ENCODE results near the gene MSLN. TPM values are rescaled to one million over a fixed set of nuclear protein-coding genes. Genes with fewer than 3 reads are reported as not detected.
A peak's percentile ranks its signal among the peaks of the same experiment; 100 is the strongest.

The MSLN gene
- polyA plus RNA-seq, 1 of the 3 experiments (the other 2 are of a cell fraction) = 0.02 TPM

DNA sequence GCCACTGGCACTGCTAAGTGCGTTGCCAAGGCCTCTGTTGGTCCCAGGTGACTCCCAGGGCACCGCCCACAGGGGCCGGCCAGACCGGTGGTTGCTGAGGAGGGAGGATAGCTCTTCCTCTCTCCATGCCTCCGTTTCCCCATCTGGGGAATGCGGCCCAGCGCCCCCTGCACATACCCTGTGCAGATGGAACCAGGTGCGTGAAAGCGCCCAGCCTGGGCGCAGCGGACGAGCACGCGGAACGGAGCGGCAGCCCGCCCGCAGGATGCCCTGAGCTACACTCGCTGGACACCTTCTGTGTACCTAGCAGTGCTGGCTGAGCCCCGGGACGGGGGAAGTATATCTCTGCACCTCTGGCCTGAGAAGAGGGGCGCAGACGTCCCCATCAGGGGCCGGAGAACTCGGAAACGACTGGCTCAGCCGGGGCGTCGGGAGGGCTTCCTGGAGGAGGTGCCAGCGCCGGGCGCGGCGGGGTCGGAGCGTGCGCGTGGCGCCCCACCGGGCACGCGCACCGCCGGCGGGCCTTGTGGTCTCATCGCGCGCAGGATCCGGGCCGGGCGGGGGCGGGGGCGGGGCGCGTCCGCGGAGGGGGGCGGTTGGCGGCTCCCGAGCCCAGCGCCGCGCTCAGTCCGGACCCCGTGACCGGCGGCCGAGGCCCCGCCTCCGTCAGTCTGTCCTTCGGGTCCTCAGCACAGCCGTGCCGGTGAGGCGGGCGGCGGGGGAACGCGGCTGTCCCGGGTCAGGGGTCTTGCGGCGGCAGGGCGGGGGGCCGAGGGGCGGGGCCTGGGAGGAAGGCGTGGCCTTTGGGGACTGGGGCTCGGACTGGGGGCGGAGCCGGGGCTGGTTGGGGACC, 33.9 kb upstream of the MSLN start, which contains the start of the genes CCDC78 and HAGHL:
Gene CCDC78, minus strand, starts transcription at position 6 of the 853 bp plus-strand sequence. CDS start 76 bp downstream, outside the sequence.
Gene HAGHL, plus strand, starts transcription at position 669 of the 853 bp plus-strand sequence. CDS start 404 bp downstream, outside the sequence.
- H3K4me3 ChIP-seq (ENCODE audit: low read depth in 2 of 2, low read length in 1 of 2) = peak within 1 kb of the TSS; percentile 78 to 82
- H3K9me2 ChIP-seq = no peaks in the 10 kb centered on the region
- peak within 1 kb of the TSS in 1 of 2 experiments; percentile 84; a peak in 2 of 4 replicates for H3K27ac ChIP-seq (ENCODE audit: low read depth in 2 of 2, low read length in 1 of 2)
- H2AFZ ChIP-seq (ENCODE audit: low read depth) = no peak within 1 kb of the TSS
- peak within 1 kb of the TSS; percentile 99 for H3K4me2 ChIP-seq
- H3K27me3 ChIP-seq (ENCODE audit: insufficient read depth) = no peaks in the 10 kb centered on the region
- no peaks in the 10 kb centered on the region for H3K9me3 ChIP-seq
- DNase-seq = peak; percentile 94
- POLR2A ChIA-PET = interaction anchor here (2.6 kb wide), 1 partner anchor 10 kb away, joined by 13 read pairs; the partner anchor contains the start of gene METRN
- H4K20me1 ChIP-seq (ENCODE audit: insufficient read depth) = 0 out of 2 replicates have a peak, but pooled peaks cover 13% of the 10 kb centered on the region
- CTCF ChIA-PET = interaction anchor here (0.9 to 20.3 kb wide), 6 partner anchors 13 to 59 kb away, joined by 3 to 358 read pairs (median 4); partner anchors contain the start of genes ANTKMT, CIAO3, FBXL16 and METRN
- 66% methylated on average over 18 of the region's 88 CpGs for WGBS (ENCODE audit: low lambda C conversion rate)
- peaks cover 0 to 5% of the 10 kb centered on the region in 2 experiments for H3K36me3 ChIP-seq (replicated peaks in 1 of 2; ENCODE audit: control insufficient read depth in 1 of 2, insufficient read depth in 2 of 2, low read length in 1 of 2)
- no peaks in the 10 kb centered on the region; the same call in 1 of the 2 replicates for H3K79me2 ChIP-seq (ENCODE audit: insufficient read depth)
- peaks cover 3 to 25% of the 10 kb centered on the region in 2 experiments; a peak in 2 of 4 replicates for H3K4me1 ChIP-seq (ENCODE audit: control insufficient read depth in 1 of 2, insufficient read depth in 2 of 2, low read depth in 1 of 2, low read length in 1 of 2)
- TF ChIP-seq MXI1 (IDR thresholded peaks at IDR 0.05; ENCODE audit: low read depth, low read length) (no peak), FOSL2 (IDR thresholded peaks at IDR 0.05; ENCODE audit: borderline replicate concordance, low read depth) (no peak), MEF2A (IDR thresholded peaks at IDR 0.05; ENCODE audit: borderline replicate concordance, low read depth) (no peak), GATA2 (CRISPR knock-in tag; IDR thresholded peaks at IDR 0.05) (no peak), ELF1 (IDR thresholded peaks at IDR 0.05) (no peak), NFIC (IDR thresholded peaks at IDR 0.05; ENCODE audit: borderline replicate concordance) (no peak), FOXM1 (IDR thresholded peaks at IDR 0.05; ENCODE audit: low read depth) (no peak), FOXJ3 (CRISPR knock-in tag; IDR thresholded peaks at IDR 0.05) (no peak), YY1 (IDR thresholded peaks at IDR 0.05; ENCODE audit: low read depth) (no peak), RCOR1 (IDR thresholded peaks at IDR 0.05; ENCODE audit: low read length) (no peak), EZH2phosphoT487 (IDR thresholded peaks at IDR 0.05; ENCODE audit: borderline replicate concordance, low read depth) (no peak), RAD21 (IDR thresholded peaks at IDR 0.05; ENCODE audit: low read length) (no peak), GABPA (IDR thresholded peaks at IDR 0.05; ENCODE audit: low read depth) (no peak), NRF1 (IDR thresholded peaks at IDR 0.05; ENCODE audit: low read depth, low read length) (peak; percentile 31; the same call in 1 of the 2 replicates)
- TF ChIP-seq, protein P1, sequence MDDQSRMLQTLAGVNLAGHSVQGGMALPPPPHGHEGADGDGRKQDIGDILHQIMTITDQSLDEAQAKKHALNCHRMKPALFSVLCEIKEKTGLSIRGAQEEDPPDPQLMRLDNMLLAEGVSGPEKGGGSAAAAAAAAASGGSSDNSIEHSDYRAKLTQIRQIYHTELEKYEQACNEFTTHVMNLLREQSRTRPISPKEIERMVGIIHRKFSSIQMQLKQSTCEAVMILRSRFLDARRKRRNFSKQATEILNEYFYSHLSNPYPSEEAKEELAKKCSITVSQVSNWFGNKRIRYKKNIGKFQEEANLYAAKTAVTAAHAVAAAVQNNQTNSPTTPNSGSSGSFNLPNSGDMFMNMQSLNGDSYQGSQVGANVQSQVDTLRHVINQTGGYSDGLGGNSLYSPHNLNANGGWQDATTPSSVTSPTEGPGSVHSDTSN (IDR thresholded peaks at IDR 0.05) = peak; percentile 10; the same call in 1 of the 2 replicates
- TF ChIP-seq, protein P2, sequence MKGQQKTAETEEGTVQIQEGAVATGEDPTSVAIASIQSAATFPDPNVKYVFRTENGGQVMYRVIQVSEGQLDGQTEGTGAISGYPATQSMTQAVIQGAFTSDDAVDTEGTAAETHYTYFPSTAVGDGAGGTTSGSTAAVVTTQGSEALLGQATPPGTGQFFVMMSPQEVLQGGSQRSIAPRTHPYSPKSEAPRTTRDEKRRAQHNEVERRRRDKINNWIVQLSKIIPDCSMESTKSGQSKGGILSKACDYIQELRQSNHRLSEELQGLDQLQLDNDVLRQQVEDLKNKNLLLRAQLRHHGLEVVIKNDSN (IDR thresholded peaks at IDR 0.05; ENCODE audit: borderline replicate concordance, low read depth) = peak; percentile 55; the same call in 1 of the 2 replicates
- TF ChIP-seq, protein P3, sequence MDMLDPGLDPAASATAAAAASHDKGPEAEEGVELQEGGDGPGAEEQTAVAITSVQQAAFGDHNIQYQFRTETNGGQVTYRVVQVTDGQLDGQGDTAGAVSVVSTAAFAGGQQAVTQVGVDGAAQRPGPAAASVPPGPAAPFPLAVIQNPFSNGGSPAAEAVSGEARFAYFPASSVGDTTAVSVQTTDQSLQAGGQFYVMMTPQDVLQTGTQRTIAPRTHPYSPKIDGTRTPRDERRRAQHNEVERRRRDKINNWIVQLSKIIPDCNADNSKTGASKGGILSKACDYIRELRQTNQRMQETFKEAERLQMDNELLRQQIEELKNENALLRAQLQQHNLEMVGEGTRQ (IDR thresholded peaks at IDR 0.05; ENCODE audit: borderline replicate concordance, low read depth, low read length) = no peak
- TF ChIP-seq, protein P4, sequence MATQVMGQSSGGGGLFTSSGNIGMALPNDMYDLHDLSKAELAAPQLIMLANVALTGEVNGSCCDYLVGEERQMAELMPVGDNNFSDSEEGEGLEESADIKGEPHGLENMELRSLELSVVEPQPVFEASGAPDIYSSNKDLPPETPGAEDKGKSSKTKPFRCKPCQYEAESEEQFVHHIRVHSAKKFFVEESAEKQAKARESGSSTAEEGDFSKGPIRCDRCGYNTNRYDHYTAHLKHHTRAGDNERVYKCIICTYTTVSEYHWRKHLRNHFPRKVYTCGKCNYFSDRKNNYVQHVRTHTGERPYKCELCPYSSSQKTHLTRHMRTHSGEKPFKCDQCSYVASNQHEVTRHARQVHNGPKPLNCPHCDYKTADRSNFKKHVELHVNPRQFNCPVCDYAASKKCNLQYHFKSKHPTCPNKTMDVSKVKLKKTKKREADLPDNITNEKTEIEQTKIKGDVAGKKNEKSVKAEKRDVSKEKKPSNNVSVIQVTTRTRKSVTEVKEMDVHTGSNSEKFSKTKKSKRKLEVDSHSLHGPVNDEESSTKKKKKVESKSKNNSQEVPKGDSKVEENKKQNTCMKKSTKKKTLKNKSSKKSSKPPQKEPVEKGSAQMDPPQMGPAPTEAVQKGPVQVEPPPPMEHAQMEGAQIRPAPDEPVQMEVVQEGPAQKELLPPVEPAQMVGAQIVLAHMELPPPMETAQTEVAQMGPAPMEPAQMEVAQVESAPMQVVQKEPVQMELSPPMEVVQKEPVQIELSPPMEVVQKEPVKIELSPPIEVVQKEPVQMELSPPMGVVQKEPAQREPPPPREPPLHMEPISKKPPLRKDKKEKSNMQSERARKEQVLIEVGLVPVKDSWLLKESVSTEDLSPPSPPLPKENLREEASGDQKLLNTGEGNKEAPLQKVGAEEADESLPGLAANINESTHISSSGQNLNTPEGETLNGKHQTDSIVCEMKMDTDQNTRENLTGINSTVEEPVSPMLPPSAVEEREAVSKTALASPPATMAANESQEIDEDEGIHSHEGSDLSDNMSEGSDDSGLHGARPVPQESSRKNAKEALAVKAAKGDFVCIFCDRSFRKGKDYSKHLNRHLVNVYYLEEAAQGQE (IDR thresholded peaks at IDR 0.05; ENCODE audit: low read depth, low read length) = peak; percentile 32; the same call in 1 of the 2 replicates
- TF ChIP-seq, protein P5, sequence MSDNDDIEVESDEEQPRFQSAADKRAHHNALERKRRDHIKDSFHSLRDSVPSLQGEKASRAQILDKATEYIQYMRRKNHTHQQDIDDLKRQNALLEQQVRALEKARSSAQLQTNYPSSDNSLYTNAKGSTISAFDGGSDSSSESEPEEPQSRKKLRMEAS (IDR thresholded peaks at IDR 0.05; ENCODE audit: low read depth) = no peak
- peak within 1 kb of the TSS; percentile 69 for H3K9ac ChIP-seq
- peaks cover 17% of the 10 kb centered on the region for H3F3A ChIP-seq (replicated peaks; ENCODE audit: insufficient read depth)
